Stimulated activated CD8-positive, alpha-beta memory T cell treated with anti-CD3 and anti-CD28 coated beads, Interleukin-7, amount 100 ng/mL, for 4 hours (primary cell): Measurements from ENCODE around the gene PPP1R14B.
A peak's percentile ranks its signal among the peaks of the same experiment; 100 is the strongest.

ENCODE experiments used
- DNase-seq, 2 donors: peaks; one replicate each; pipeline ENCODE4 v3.0.0-alpha.2; 2020; ENCODE audit warnings: low read depth in 2 of 2

The PPP1R14B gene

GRCh38 chr11:64281957-64282770 lies 35.4 kb upstream of the PPP1R14B start:
- no peak for DNase-seq

DNA sequence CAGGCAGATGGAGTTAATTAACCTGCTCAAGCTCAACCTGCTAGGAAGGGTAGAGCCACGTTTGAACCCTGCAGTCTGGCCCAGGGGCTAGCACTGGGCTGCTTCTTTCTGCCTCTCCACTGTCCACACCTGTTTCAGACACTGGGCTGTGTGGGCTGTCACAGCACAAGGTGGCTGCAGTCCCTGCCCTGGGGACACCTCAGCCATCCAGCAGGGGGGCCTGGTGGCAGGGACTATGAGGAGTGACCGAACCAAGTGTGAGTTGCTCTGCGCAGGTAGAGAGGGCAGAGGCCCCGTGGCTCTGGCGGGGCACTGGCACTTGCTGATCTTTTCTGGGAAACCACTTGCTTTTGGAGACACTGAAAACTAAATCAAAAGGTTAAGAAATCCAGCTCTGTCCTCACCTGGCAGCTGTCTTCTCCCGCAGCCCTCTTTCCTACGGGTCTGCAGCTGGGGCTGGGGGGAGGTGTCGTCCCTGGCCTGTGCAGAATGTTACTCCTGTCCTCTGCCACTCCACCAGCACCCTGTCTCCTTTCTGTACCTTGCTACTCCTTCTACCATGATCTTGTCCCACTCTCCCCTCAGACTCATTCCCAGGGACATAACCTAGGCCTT lies 31.9 kb upstream of the PPP1R14B start:
- DNase-seq: no peak

DNA sequence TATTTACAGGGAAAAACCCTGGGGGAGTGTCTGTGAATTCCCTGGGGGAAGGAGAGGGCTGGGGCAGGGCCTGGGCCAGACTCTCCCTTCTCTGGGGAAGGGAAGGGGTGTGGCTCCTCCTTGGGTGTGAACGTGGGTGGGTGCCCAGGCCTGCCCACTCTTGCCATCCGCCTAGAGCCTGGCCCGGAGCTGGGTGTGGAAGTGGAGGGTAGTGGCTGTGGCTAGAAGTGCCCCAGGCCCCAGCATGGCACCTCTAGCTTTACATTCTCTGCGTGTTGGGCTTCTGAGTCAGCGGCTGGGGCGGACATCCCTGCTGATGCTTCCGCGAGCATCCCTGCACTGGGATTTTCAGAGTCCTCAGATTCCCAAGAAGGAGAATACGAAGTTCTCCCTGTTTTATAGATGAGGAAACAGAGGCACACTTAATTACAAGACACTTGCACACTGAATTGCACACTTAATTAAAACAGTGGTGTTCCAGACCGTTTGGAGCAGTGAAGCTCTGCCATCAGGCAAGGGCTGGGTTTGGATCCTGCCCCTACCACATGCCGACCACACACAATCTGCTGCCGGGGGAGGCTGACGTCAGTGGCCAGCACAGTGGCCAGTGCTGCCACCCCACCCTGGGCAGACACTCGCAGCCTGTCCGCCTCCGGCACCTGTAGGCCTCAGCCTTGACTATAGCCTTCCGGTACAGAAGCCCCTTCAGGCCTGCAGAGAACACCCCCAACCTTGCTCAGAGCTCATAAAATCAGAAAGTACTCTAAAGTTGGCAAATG lies 30.1 kb upstream of the PPP1R14B start:
- DNase-seq: no peak

DNA sequence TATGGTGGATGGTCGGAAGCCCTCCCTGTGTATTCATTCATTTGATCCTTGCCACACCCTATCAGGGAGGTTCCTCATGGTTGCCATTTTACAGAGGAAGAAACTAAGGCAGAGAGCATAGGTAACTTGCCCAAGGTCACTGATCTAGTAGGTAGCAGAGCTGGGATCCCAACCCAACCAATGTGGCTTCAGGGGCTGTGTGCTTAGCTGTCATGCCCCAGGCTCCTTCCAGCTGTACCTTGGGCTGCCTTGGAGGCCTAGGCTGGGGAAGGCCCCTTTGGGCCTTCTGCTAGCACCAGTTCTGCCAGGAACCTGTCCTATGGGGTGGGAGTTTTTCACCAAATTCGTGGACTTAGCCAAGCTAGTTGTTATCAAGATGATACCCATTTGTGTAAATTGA lies 29.1 kb upstream of the PPP1R14B start:
- no peak for DNase-seq

GRCh38 chr11:64275031-64275800 lies 28.5 kb upstream of the PPP1R14B start:
- no peak for DNase-seq

DNA sequence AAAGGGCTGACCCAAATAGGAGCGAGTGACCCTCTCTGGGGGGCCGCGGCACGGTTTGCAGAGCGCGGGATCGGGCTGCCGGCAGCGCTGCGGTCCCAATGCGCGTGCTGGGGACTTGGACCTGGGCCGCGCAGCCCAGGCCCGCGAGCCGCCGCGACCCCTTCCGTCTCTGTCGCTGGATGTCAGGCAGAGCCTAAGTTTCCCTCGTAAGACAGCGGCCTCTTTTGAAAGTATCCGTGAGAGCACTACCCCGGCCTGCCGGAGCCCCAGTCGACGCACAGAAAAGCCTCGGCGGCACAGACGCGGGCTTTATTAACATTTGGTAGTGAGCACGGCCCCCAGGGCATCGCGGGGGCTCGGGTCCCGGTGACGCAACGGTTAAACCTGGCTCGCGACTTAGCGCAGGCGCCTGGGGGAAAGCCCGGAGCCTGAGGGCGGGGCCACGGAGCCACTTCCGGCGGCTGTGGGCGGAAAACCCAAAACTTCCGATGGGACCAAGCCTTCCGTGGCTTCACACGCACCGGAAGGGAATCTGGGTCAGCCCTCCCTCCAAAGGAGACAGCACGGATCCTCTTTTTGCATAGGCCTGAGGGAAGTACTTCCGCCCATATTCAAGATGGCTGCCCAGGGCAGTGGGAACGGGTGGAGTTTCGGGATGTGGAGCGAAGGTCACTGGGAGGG lies 22.9 kb upstream of the PPP1R14B start:
- peak; percentile 96 for DNase-seq

DNA sequence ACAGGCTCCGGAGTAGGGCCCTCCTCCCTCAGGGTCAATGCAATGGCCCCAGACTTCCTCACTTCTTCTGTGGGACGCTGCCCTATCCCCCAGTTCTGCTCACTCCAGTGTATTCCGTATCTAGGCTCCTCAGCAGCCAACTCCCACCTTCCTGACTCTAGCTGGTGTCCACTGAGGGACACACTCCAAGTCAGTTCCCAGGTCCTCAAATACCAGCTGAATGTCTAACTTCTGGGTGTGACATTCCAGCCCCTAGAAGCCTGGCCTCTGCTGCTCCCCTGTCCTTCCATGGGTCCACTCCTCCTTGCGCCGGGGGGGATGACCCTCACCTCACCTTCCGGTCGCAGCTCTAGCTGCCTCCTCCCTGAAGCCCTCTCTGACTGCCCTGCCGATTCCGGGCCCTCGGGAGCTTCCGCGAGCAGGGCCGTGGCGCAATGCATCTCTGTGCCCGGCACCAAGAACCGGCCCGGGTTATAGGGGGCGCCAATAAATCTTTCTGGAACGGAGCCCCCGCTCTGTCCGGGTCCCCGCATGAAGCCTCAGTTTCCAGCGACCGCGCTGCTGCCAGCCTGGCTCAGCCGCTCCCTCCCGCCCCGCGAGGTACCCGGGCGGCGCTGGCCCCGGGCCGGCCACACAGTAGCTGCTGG lies 22.3 kb upstream of the PPP1R14B start:
- peak in 1 of 2 donors; percentile 38 for DNase-seq

DNA sequence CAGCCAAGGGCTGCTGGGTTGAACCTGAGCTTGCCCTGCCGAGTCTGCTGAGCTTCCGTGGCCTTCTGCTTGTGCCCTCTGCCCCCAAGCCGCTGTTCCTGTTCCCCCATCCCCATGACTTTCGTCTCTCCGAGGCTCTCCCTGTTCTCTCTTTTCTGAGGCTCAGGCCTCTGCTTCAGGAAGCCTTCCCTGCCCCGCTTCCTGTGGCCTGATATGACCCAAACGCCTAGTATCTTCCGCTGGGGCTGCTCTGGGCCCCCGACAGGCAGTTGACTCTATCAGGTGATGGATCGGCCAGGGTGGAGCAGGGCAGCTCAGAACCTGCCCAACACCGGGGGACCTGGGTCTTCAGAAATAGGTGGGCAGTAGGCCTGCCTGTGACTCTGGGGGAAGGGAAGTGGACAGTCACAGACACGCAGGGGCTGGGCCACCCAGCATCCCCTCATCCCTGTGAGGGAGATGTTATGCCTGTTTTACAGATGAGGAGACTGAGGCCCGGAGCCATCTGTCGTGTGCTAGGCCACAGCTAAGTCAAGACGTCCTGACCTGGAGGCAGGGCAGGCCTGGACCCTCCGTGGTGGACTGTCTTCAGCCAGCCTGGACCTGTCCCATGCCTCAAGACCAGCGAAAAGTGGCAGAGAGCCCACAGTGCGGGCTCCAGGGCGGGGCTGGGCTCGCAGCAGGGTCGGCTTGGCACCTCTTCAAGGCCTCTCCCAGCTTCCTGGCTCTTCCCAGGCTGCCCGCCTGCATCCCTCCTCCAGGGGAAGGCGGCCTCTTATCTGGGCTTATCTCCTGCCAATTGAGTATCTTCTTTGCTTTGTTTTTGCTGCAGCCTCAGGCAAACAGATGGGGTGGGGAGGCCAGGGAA lies 21.5 kb upstream of the PPP1R14B start:
- no peak for DNase-seq

GRCh38 chr11:64267207-64267945 lies 20.6 kb upstream of the PPP1R14B start:
- DNase-seq: no peak

GRCh38 chr11:64266339-64266738 lies 19.6 kb upstream of the PPP1R14B start:
- no peak for DNase-seq

DNA sequence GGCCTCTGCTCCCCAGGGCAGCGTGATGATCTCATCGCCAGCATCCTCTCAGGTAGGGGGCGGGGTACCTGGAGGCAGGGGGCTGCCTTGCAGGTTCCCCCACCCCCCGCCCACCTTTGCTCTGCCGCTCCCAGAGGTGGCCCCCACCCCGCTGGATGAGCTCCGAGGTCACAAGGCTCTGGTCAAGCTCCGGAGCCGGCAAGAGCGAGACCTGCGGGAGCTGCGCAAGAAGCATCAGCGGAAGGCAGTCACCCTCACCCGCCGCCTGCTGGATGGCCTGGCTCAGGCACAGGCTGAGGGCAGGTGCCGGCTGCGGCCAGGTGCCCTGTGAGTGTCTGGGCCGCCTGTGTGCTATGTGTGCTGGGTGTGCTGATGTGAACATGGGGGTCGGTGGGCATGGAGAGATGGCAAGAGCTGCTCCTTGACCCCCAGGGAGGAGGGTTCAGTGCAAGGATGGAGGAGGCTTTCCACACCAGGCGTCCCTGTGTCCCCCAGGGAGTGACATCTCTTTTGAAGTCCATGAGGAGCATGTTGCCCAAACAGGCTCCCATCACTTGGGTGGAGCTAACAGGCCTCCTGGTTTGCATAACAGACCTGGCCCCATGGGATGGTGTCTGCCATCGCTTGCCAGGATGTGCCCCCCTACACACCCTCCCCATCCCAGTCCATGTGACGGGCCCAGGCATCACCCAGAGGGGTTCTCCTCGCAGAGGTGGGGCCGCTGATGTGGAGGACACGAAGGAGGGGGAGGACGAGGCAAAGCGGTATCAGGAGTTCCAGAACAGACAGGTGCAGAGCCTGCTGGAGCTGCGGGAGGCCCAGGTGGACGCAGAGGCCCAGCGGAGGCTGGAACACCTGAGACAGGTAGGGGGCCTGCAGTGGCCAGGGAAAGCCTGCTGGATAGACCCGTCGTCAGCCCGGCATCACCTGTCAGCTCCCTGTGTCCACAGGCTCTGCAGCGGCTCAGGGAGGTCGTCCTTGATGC lies 18.7 kb upstream of the PPP1R14B start:
- no peak for DNase-seq

GRCh38 chr11:64264371-64264852 lies 17.7 kb upstream of the PPP1R14B start:
- no peak for DNase-seq

GRCh38 chr11:64263947-64264317 lies 17.2 kb upstream of the PPP1R14B start:
- no peak for DNase-seq

- DNase-seq: no peak
Observed at GRCh38 chr11:64263021-64263946, 16.5 kb upstream of the PPP1R14B start.

DNA sequence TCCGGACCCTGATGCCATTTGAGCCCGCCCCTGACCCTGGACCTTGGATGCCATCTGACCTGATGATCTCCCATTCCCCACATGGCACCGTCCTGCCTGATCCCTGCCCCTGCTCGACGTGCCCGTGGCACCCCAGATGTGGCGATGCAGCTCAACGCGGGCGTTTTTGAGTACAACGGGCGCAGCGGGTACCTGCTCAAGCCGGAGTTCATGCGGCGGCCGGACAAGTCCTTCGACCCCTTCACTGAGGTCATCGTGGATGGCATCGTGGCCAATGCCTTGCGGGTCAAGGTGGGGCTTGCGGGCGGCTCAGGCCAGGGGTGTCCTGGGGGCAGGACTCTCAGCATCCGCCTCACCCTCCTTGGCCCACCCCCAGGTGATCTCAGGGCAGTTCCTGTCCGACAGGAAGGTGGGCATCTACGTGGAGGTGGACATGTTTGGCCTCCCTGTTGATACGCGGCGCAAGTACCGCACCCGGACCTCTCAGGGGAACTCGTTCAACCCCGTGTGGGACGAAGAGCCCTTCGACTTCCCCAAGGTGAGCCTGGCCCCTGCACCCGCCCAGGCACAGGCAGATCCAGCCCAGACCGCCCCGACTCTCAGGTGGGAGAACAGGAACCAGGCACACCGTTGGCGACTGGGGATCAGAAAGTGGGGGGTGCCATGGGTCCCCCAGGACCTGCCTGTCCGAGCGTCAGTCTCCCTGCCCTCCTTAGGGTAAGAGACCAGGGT lies 15.7 kb upstream of the PPP1R14B start:
- DNase-seq: no peak

- DNase-seq: no peak
Observed at GRCh38 chr11:64261556-64262080, 14.9 kb upstream of the PPP1R14B start.
